Measurements from ENCODE around the gene HUWE1. TPM values are rescaled to one million over a fixed set of nuclear protein-coding genes. Genes with fewer than 3 reads are reported as not detected.

HUWE1 gene
- total and polyA plus RNA-seq, 12 donors: 38.4 to 170 (median 109) TPM

GRCh38 chrX:53494436-53494835, 192.1 kb downstream of the HUWE1 start:
- no peak overlapping the region for H3K27ac ChIP-seq
- H3K9me3 ChIP-seq (replicated peaks in 1 of 3): no peaks in the 10 kb centered on the region
- peak in 5 of 7 donors; percentile 14 to 47 (median 34) for DNase-seq
- TF ChIP-seq CTCF (IDR thresholded peaks at IDR 0.05): no peak
- TF ChIP-seq POLR2A (IDR thresholded peaks at IDR 0.05): no peak
- no peaks in the 10 kb centered on the region for H3K36me3 ChIP-seq (replicated peaks in 1 of 2)
- no peak overlapping the region for H3K4me3 ChIP-seq
- intact Hi-C loops (cut with DNase I): no loop called here
- H3K4me1 ChIP-seq (replicated peaks in 1 of 2): no peaks in the 10 kb centered on the region
- peaks cover 17% of the 10 kb centered on the region for H3K27me3 ChIP-seq

- intact Hi-C loops (cut with DNase I): no loop called here
- TF ChIP-seq CTCF (IDR thresholded peaks at IDR 0.05) (no peak), POLR2A (IDR thresholded peaks at IDR 0.05) (no peak)
- H3K27ac ChIP-seq: no peak overlapping the region
- peaks cover 30% of the 10 kb centered on the region for H3K27me3 ChIP-seq
- H3K4me3 ChIP-seq: no peak overlapping the region
- no peaks in the 10 kb centered on the region for H3K36me3 ChIP-seq (replicated peaks in 1 of 2)
- H3K4me1 ChIP-seq (replicated peaks in 1 of 2): no peaks in the 10 kb centered on the region
- no peaks in the 10 kb centered on the region for H3K9me3 ChIP-seq (replicated peaks in 1 of 3)
- DNase-seq: no peak
Observed at GRCh38 chrX:53486285-53486684, 200.2 kb downstream of the HUWE1 start.

- no peak for DNase-seq
- Histone ChIP-seq H3K9me3 (replicated peaks in 1 of 3) (no peaks in the 10 kb centered on the region), H3K4me1 (replicated peaks in 1 of 2) (no peaks in the 10 kb centered on the region), H3K4me3 (no peak overlapping the region), H3K27ac (no peak overlapping the region), H3K36me3 (replicated peaks in 1 of 2) (no peaks in the 10 kb centered on the region), H3K27me3 (peaks cover 19% of the 10 kb centered on the region)
- TF ChIP-seq CTCF (IDR thresholded peaks at IDR 0.05) (no peak), POLR2A (IDR thresholded peaks at IDR 0.05) (no peak)
- intact Hi-C loops (cut with DNase I): no loop called here
- WGBS, 4 donors: 86 to 100% (median 93%) methylated on average over 2 of the region's 2 CpGs
Observed at GRCh38 chrX:53483838-53484405, 202.6 kb downstream of the HUWE1 start.

- WGBS, 4 donors: 58 to 70% (median 63%) methylated on average over 2 of the region's 2 CpGs
- Histone ChIP-seq H3K36me3 (replicated peaks in 1 of 2) (no peaks in the 10 kb centered on the region), H3K9me3 (replicated peaks in 1 of 3) (no peaks in the 10 kb centered on the region), H3K4me1 (replicated peaks in 1 of 2) (no peaks in the 10 kb centered on the region), H3K27ac (no peak overlapping the region), H3K4me3 (no peak overlapping the region), H3K27me3 (peaks cover 14% of the 10 kb centered on the region)
- intact Hi-C loops (cut with DNase I): no loop called here
- no peak for DNase-seq
- no peak for TF ChIP-seq CTCF (IDR thresholded peaks at IDR 0.05)
- no peak for TF ChIP-seq POLR2A (IDR thresholded peaks at IDR 0.05)
Observed at GRCh38 chrX:53483416-53483815, 203.1 kb downstream of the HUWE1 start.

MicroRNA genes within 50 kb of the gene (microRNA counts, 767-probe panel; counts per million panel counts)
- microRNA hsa-miR-98: 5,371 to 6,168 counts per million in 2 donors

Small RNA genes within 50 kb of the gene (microRNA-seq; reads per million reads assigned to microRNA genes)
- 2,948 to 7,288 (median 5,732) reads per million in 3 donors for gene MIR98
- 3,417 to 8,430 (median 7,117) reads per million in 3 donors for gene MIRLET7F2

Small RNA genes within 50 kb of the gene (small RNA-seq; reads per million reads assigned to genes)
- 260 to 388 reads per million in 2 donors for gene MIR98
- gene MIRLET7F2: 779 to 1,220 reads per million in 2 donors

Measured in adrenal gland (tissue), 12 donors.